BJ (cell line): ENCODE measurements around the gene EWSR1. TPM values are rescaled to one million over a fixed set of nuclear protein-coding genes. Genes with fewer than 3 reads are reported as not detected.

ENCODE experiments used
- CTCF ChIA-PET: fragments of 350-600 bp; formaldehyde crosslinking; extraction: SDS; loops from one replicate; lab custom pipeline; 2021; ENCODE audit warnings: antibody characterized with exemption, inconsistent platforms; lab: Yijun Ruan, JAX
- POLR2A ChIA-PET: fragments of 300-600 bp; sonication (Branson Sonifier 250); formaldehyde crosslinking; extraction: SDS; loops from one replicate; lab custom pipeline; 2021; ENCODE audit warnings: antibody characterized with exemption; lab: Charles Lee
- DNase-seq: peaks from one replicate; pipeline ENCODE4 v3.0.0-alpha.2; 2011; ENCODE audit warnings: low read depth
- H3K27me3 ChIP-seq: 2 replicates; pipeline ENCODE4 v1.6.0; 2011; ENCODE audit warnings: low read length; ENCODE audit not compliant: control insufficient read depth, insufficient read depth
- H3K36me3 ChIP-seq: 2 replicates; pipeline ENCODE4 v1.5.1; 2011; ENCODE audit warnings: low read length; ENCODE audit not compliant: control insufficient read depth, insufficient read depth
- H3K4me3 ChIP-seq: 2 replicates; pipeline ENCODE4 v1.5.1; 2011; ENCODE audit warnings: low read depth, mild to moderate bottlenecking, control low read depth, low read length
- polyA plus RNA-seq: library from polyadenylated mRNA; depleted of rRNA; stranded (reverse); fragments of >200 nt; gene quantifications from 2 replicates; pipeline ENCODE4 v1.2.3, GENCODE V29; 2011
- TF ChIP-seq, protein P1 (sequence below): IDR thresholded peaks from 2 replicates; pipeline ENCODE4 v1.5.1; 2011; ENCODE audit warnings: low read depth, mild to moderate bottlenecking, control low read depth, inconsistent platforms, low read length, moderate library complexity; ENCODE audit not compliant: insufficient read depth

EWSR1 gene
- polyA plus RNA-seq, 1 experiment, result 206 TPM

DNA sequence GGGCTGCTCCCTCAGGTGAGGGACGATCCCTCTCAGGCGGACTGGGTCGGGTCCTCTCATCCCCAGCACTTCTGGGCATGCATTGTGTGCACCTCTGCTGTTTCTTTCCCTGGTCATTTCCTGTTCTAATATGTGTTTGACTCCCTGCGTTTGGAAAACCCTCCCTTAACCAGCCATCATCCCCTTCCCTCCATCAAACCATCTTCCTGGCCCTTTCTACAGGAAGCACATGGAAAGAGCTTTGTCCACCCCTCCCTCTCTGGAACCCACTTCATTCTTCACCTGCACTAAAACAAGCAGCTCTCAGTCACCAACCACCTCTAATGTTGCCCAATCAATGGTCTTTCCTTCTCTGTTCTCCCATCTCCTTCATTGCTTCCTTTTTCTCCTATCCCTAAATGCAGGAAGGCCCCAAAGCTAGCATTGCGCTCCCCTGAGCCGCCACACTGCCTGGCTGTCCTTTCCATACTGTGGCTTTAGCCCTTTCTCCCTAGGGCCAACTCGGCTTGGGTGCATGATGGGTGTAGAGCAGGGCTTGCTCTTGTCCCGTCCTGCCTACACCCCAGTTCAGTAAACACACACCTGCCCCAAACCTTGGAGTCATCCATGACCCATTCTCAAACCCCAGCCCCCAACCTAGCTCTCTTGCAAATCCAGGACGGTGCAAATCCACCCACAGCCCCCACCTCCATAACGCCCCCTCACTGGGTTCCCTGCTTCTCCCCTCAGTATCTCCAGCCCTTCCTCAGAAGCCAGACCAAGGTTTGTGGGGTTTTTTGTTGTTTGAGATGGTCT is 32.9 kb downstream of the EWSR1 start:
- POLR2A ChIA-PET, result no interaction called here
- Histone ChIP-seq H3K27me3 (no peaks in the 10 kb centered on the region), H3K36me3 (peaks cover 39% of the 10 kb centered on the region), H3K4me3 (no peak overlapping the region)
- no peak for DNase-seq
- CTCF ChIA-PET, result interaction anchor here (1.0 to 1.5 kb wide), 2 partner anchors 8 to 57 kb away, joined by 3 to 6 read pairs; no protein-coding TSS in a partner anchor
- TF ChIP-seq, protein P1, sequence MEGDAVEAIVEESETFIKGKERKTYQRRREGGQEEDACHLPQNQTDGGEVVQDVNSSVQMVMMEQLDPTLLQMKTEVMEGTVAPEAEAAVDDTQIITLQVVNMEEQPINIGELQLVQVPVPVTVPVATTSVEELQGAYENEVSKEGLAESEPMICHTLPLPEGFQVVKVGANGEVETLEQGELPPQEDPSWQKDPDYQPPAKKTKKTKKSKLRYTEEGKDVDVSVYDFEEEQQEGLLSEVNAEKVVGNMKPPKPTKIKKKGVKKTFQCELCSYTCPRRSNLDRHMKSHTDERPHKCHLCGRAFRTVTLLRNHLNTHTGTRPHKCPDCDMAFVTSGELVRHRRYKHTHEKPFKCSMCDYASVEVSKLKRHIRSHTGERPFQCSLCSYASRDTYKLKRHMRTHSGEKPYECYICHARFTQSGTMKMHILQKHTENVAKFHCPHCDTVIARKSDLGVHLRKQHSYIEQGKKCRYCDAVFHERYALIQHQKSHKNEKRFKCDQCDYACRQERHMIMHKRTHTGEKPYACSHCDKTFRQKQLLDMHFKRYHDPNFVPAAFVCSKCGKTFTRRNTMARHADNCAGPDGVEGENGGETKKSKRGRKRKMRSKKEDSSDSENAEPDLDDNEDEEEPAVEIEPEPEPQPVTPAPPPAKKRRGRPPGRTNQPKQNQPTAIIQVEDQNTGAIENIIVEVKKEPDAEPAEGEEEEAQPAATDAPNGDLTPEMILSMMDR, result no peak

DNA sequence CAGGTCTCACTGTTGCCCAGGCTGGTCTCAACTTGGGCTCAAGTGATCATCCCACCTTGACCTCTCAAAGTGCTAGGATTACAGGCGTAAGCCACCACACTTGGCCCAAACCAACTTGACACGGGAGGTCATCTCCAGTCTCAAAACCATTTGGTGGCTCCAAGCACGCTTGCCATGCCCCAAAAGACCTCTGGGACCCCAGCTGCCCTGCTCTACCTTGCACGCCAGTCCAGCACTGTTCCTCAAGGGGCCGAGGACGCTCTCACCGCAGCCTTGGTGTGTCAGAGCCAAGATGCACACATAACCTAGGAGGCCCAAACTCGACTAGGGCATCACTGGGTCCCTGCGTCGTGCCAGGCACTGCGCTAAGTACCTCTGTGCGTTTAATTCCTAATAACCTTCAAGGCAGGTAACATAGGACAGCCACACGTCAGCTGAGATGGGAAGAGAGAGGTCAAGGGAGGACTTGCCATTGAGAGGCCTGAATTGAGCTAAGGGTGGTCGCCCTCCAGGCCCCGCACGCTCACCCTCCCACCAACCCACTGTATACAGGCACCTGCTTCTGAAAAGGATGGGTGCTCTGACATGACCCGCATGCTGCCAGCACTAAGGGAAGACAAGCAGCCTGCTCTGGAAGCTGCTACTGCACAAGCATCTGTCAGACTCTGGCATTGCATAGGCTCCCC is 33.8 kb downstream of the EWSR1 start:
- CTCF ChIA-PET, result interaction anchor here (1.0 to 1.5 kb wide), 2 partner anchors 9 to 56 kb away, joined by 3 to 6 read pairs; no protein-coding TSS in a partner anchor
- Histone ChIP-seq H3K27me3 (no peaks in the 10 kb centered on the region), H3K36me3 (peaks cover 33% of the 10 kb centered on the region), H3K4me3 (no peak overlapping the region)
- POLR2A ChIA-PET, result no interaction called here
- DNase-seq, result no peak
- TF ChIP-seq, protein P1, result no peak

DNA sequence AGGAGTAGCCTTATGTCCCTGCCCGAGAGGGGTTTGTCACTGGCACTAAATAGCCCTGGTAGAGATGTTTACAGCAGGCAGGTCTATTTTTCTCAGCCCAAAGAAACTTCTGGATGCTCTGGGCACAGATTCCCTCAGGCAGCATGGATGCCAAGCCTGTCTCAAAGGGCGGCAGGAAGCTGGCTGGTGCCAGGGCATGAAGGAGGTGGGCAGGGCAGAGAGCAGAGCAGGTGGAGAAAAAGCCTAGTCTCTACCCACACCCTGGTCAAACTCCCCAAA is 34.3 kb downstream of the EWSR1 start:
- DNase-seq, result no peak
- H3K4me3 ChIP-seq, result no peak overlapping the region
- peaks cover 28% of the 10 kb centered on the region for H3K36me3 ChIP-seq
- ChIA-PET CTCF (interaction anchor here (1.5 kb wide), 1 partner anchor 9 kb away, joined by 3 read pairs; no protein-coding TSS in a partner anchor), POLR2A (no interaction called here)
- no peaks in the 10 kb centered on the region for H3K27me3 ChIP-seq
- TF ChIP-seq, protein P1, result no peak

DNA sequence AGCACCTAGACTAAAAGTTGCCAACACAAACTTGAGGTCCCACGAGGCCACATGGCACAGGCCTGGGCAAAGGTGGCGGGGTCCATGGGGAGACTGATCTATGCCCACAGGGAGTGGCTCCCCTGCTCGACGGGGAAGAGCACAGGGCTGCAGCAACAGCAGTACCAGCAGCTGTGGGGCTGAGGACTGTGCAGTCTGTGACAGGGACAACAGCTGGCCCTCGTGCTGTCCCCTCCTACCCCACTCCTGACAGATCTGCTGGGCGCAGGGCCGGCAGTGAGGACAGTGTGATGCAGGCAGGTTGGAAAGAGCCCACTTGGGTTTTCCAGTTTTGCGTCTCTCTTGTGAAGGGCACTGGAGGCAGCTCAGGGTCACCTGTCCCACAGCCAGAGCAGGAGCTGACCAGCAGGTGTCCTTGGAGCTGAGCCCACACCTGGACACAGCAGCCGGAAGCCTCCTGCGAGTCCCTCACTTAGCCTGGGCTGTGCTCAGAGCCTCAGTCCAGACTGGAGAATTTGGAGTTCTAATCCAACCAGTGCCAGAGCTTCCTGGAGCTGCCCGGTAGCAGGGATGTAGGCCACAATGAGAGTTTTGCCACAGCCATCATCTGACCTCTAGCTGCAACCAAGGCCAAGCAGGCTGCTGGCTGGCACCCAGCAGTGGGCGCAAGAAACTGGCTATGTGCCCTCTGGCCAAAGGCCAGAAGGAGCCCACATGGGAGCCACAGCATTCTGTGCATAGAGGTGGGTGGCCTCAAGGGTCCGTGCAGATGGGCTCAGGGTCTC is 34.8 kb downstream of the EWSR1 start:
- DNase-seq, result no peak
- TF ChIP-seq, protein P1, result no peak
- Histone ChIP-seq H3K36me3 (peaks cover 24% of the 10 kb centered on the region), H3K4me3 (no peak overlapping the region), H3K27me3 (no peaks in the 10 kb centered on the region)
- POLR2A ChIA-PET, result no interaction called here
- CTCF ChIA-PET, result interaction anchor here (0.8 to 1.5 kb wide), 2 partner anchors 10 to 54 kb away, joined by 3 read pairs; no protein-coding TSS in a partner anchor
